Large intestine (tissue), 3 donors: ENCODE data around the gene ZNF618. TPM values are rescaled to one million over a fixed set of nuclear protein-coding genes. Genes with fewer than 3 reads are reported as not detected.

ENCODE experiments used
- DNase-seq, 2 donors: peaks; one replicate each; pipeline versions ENCODE4 v3.0.0 to v3.0.0-alpha.2; 2013
- H3K27ac ChIP-seq: one replicate; pipeline ENCODE4 v1.5.1; 2013; ENCODE audit warnings: low read length
- H3K27me3 ChIP-seq: 2 replicates; pipeline ENCODE4 v1.6.1; 2013; ENCODE audit warnings: low read length; ENCODE audit not compliant: control insufficient read depth, insufficient read depth
- H3K36me3 ChIP-seq: 2 replicates; pipeline ENCODE4 v1.6.1; 2013; ENCODE audit warnings: low read length; ENCODE audit not compliant: control insufficient read depth, insufficient read depth
- H3K4me1 ChIP-seq: one replicate; pipeline ENCODE4 v1.6.1; 2013; ENCODE audit warnings: low read length; ENCODE audit not compliant: control insufficient read depth, insufficient read depth
- H3K4me3 ChIP-seq: one replicate; pipeline ENCODE4 v1.5.1; 2013; ENCODE audit warnings: low read length
- H3K9me3 ChIP-seq: one replicate; pipeline ENCODE4 v1.6.1; 2013; ENCODE audit warnings: mild to moderate bottlenecking, low read depth, low read length, moderate library complexity; ENCODE audit not compliant: control insufficient read depth
- WGBS: methylation state at CpG from one replicate; pipeline ENCODE4 v1.1.5; 2013; ENCODE audit warnings: low lambda C conversion rate; ENCODE audit not compliant: insufficient coverage; 5-methylcytosine and 5-hydroxymethylcytosine counted together
- polyA plus RNA-seq: library from polyadenylated mRNA; unstranded; fragments of 120-200 nt; gene quantifications from one replicate; pipeline ENCODE4 v1.2.1, GENCODE V29; 2013

The ZNF618 gene
- polyA plus RNA-seq, 1 donor, result 8.1 TPM

GRCh38 chr9:113945784-113946183 lies 69.7 kb downstream of the ZNF618 start:
- Histone ChIP-seq H3K4me3 (no peak overlapping the region), H3K4me1 (no peaks in the 10 kb centered on the region), H3K36me3 (no peaks in the 10 kb centered on the region), H3K9me3 (no peaks in the 10 kb centered on the region), H3K27me3 (no peaks in the 10 kb centered on the region), H3K27ac (no peak overlapping the region)
- WGBS, result 96% methylated on average over 3 of the region's 8 CpGs
- no peak for DNase-seq

GRCh38 chr9:113946496-113947115 lies 70.5 kb downstream of the ZNF618 start:
- no peaks in the 10 kb centered on the region for H3K27me3 ChIP-seq
- DNase-seq, result no peak
- no peaks in the 10 kb centered on the region for H3K4me1 ChIP-seq
- H3K9me3 ChIP-seq, result no peaks in the 10 kb centered on the region
- no CpG with 5 or more reads among the region's 11 CpGs for WGBS
- no peaks in the 10 kb centered on the region for H3K36me3 ChIP-seq
- H3K27ac ChIP-seq, result no peak overlapping the region
- no peak overlapping the region for H3K4me3 ChIP-seq

DNA sequence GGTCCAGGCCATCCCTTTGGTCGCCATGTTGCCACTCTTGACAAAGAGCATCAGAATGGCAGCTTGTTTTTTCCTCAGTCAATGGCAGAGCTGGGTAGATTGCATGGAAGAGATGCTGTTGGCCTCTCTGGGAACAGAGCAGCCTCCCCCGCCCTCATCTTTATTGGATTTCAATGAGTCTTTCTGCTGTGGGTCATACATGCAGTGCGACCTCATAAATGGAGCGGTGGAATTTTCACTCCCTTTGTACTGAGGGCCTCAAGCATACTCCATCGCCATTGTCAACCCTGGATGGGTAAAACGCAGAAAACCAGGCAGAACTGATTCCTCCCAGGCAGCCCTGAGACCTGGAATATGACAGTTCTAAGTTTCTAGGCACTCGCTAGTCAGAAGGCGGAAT lies 71.8 kb downstream of the ZNF618 start:
- H3K9me3 ChIP-seq, result no peaks in the 10 kb centered on the region
- no peak overlapping the region for H3K4me3 ChIP-seq
- H3K27me3 ChIP-seq, result no peaks in the 10 kb centered on the region
- no CpG with 5 or more reads among the region's 8 CpGs for WGBS
- H3K27ac ChIP-seq, result no peak overlapping the region
- no peak for DNase-seq
- H3K36me3 ChIP-seq, result no peaks in the 10 kb centered on the region
- no peaks in the 10 kb centered on the region for H3K4me1 ChIP-seq

DNA sequence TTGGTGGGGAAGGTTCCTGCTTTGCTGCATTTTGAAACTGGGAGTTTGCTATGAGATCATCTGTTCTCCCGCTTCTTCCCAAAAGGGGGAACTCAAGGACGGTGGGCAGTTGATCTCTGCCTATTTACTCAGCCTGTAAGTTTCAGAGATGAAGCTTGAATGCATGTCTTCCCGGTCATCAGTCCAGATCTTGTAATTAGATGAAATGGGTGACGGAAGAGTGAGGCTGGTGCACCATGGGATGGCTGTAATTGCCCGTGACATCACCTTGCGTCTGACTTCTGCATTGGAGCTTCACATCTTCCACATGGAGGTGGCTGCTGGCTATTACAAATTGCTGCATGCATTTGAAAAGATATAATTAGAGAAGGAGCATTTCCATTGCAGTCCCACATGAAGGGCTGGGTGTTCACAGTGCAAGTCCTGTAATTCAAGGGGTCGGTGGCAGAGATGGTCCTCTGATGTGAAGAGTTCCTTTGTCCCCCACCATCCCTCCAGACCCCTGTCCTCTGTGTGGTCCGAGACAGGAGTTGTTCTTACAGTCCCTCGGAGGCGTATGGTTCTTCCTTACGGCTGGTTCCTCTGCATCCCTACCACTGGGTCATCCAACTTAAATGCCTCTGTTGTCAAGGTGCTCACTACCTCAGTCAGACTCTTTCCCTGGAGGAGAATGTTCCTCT lies 72.9 kb downstream of the ZNF618 start:
- WGBS, result no CpG with 5 or more reads among the region's 11 CpGs
- no peaks in the 10 kb centered on the region for H3K4me1 ChIP-seq
- H3K9me3 ChIP-seq, result no peaks in the 10 kb centered on the region
- H3K27me3 ChIP-seq, result no peaks in the 10 kb centered on the region
- no peak for DNase-seq
- no peak overlapping the region for H3K4me3 ChIP-seq
- no peaks in the 10 kb centered on the region for H3K36me3 ChIP-seq
- H3K27ac ChIP-seq, result no peak overlapping the region

- no CpG with 5 or more reads among the region's 17 CpGs for WGBS
- Histone ChIP-seq H3K9me3 (no peaks in the 10 kb centered on the region), H3K4me1 (no peaks in the 10 kb centered on the region), H3K27me3 (no peaks in the 10 kb centered on the region), H3K36me3 (no peaks in the 10 kb centered on the region), H3K4me3 (no peak overlapping the region), H3K27ac (no peak overlapping the region)
- no peak for DNase-seq
Observed at GRCh38 chr9:113949571-113950078, 73.5 kb downstream of the ZNF618 start.

DNA sequence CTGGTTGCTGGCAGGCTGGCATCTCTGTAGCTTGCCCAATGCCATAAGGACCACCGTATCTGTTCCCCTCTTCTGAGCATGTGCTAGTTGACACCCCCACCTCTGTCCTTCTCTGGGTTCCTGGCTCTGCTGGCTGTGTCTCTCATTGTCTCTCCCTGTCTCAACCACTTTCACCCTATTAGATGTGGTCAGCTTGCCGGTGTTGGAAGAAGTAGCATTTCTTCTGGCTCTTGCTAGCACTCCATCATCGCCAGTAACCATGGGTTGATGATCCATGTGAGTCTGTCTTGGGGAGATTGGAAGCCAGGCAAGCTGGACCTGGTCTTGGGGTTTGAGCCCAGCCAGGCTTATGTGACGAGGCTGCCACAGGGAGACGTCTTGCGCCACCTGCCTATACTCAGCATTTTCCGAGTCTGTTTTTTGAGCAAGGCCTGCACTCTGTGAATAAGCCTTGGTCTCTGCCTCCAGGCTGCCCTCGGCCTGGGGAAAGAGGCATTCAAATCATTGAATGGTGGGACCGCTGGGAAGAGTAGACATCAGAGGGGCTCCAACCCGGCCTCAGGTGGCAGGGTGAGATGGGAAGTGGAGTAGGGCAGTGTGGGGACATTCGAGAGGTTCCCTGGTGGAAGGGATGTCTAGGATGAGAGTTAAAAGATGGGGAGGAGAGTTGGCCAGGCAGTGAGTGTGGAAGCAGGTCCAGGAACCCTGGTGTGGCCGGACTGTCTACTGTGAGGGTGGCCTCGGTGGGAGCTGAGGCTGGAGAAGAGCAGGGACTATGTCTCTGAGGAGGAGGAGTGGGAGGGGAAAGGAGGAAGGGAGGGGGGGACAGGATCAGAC lies 74.3 kb downstream of the ZNF618 start:
- no peak overlapping the region for H3K4me3 ChIP-seq
- no peaks in the 10 kb centered on the region for H3K9me3 ChIP-seq
- no peak for DNase-seq
- H3K27me3 ChIP-seq, result no peaks in the 10 kb centered on the region
- no peak overlapping the region for H3K27ac ChIP-seq
- no peaks in the 10 kb centered on the region for H3K4me1 ChIP-seq
- 90% methylated on average over 2 of the region's 13 CpGs for WGBS
- no peaks in the 10 kb centered on the region for H3K36me3 ChIP-seq

GRCh38 chr9:113951032-113951372 lies 74.9 kb downstream of the ZNF618 start:
- H3K27me3 ChIP-seq, result no peaks in the 10 kb centered on the region
- no peaks in the 10 kb centered on the region for H3K4me1 ChIP-seq
- WGBS, result 100% methylated on average over 1 of the region's 2 CpGs
- H3K27ac ChIP-seq, result no peak overlapping the region
- H3K4me3 ChIP-seq, result no peak overlapping the region
- no peaks in the 10 kb centered on the region for H3K36me3 ChIP-seq
- DNase-seq, result no peak
- no peaks in the 10 kb centered on the region for H3K9me3 ChIP-seq

GRCh38 chr9:113952676-113953075 lies 76.6 kb downstream of the ZNF618 start:
- H3K27me3 ChIP-seq, result no peaks in the 10 kb centered on the region

DNA sequence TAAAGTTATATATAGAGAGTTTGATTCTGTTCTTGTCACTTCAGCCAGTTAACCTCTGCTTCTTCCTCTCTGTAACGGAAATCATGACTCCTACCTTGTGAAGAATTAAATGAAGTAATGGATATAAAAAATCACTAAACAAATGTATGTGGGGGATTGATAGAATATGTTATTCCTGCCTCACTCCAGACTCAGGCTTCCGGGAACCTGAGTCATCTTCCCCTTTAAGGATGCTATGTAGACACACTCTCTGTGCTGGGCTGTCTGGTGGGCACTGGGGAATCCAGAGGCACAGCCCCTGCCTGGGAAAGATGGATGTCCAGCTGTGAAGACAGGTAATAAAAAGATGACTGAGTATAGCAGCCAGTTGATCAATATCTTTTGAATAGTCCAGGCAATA lies 77.4 kb downstream of the ZNF618 start:
- WGBS, result 80% methylated on average over 1 of the region's 2 CpGs
- no peaks in the 10 kb centered on the region for H3K36me3 ChIP-seq
- H3K4me1 ChIP-seq, result peaks cover 11% of the 10 kb centered on the region
- H3K4me3 ChIP-seq, result no peak overlapping the region
- DNase-seq, result no peak
- H3K27me3 ChIP-seq, result no peaks in the 10 kb centered on the region
- no peak overlapping the region for H3K27ac ChIP-seq
- H3K9me3 ChIP-seq, result no peaks in the 10 kb centered on the region

More at GRCh38 chr9:113952676-113953075, 76.6 kb downstream of the ZNF618 start:
- no peak overlapping the region for H3K27ac ChIP-seq
- no peaks in the 10 kb centered on the region for H3K9me3 ChIP-seq
- DNase-seq, result no peak
- H3K36me3 ChIP-seq, result no peaks in the 10 kb centered on the region
- H3K4me3 ChIP-seq, result no peak overlapping the region
- peaks cover 3% of the 10 kb centered on the region for H3K4me1 ChIP-seq

DNA sequence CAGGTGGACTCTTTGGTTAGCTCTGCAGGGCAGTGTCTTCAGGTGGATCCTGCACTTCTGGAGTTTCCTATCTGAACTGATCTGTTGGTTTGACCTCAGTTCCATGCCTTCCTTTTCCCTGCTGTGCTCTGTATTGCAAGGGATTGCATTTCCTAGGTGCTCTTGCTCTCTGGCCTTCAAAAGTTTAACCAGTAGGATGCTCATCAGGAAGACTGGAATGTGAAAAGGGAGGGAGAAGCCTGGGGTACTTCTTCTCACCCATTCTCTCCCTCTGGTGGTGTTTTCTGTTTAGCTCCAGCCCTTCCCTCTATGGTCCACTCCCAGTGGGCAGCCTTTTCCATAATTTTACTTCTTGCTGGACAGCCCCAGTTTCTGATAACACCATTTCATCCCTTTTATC lies 78.5 kb downstream of the ZNF618 start:
- Histone ChIP-seq H3K27ac (no peak overlapping the region), H3K4me1 (peaks cover 12% of the 10 kb centered on the region)
- no peak for DNase-seq

More for the DNA sequence above, 78.5 kb downstream of the ZNF618 start:
- no peak overlapping the region for H3K4me3 ChIP-seq
- H3K27me3 ChIP-seq, result no peaks in the 10 kb centered on the region
- no peaks in the 10 kb centered on the region for H3K9me3 ChIP-seq
- no peaks in the 10 kb centered on the region for H3K36me3 ChIP-seq
